HG03280 (cell line): ENCODE measurements around the gene TJP3.

Experiments
- ATAC-seq: cut with Tn5 transposase; IDR thresholded peaks from one replicate; pipeline ENCODE4 v1.9.1; 2021; ENCODE audit warnings: mild to moderate bottlenecking, moderate library complexity; ENCODE audit not compliant: unreplicated experiment

Gene TJP3

GRCh38 chr19:3712663-3713611 lies 4.8 kb downstream of the TJP3 start:
- no peak for ATAC-seq

GRCh38 chr19:3716147-3716668 lies 8.0 kb downstream of the TJP3 start:
- no peak for ATAC-seq

DNA sequence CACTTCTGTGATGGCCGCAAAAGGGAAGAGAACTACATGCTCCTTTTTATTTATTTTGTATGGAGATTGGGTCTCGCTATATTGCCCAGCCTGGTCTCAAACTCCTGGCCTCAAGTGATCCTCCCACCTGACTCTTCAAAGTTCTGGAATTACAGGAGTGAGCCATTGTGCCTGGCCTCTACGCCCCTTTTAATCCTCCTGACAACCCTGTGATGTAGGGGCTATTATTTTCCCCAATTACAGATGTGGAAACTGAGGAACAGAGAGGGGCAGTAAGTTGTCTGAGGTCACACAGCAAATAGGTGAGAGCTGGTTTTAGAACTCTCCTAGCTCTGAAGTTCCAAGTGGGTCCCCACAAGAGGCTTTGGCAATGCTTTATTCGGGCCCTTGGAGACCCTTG lies 11.7 kb downstream of the TJP3 start:
- ATAC-seq = no peak

GRCh38 chr19:3720349-3720917 lies 12.2 kb downstream of the TJP3 start:
- ATAC-seq = no peak

DNA sequence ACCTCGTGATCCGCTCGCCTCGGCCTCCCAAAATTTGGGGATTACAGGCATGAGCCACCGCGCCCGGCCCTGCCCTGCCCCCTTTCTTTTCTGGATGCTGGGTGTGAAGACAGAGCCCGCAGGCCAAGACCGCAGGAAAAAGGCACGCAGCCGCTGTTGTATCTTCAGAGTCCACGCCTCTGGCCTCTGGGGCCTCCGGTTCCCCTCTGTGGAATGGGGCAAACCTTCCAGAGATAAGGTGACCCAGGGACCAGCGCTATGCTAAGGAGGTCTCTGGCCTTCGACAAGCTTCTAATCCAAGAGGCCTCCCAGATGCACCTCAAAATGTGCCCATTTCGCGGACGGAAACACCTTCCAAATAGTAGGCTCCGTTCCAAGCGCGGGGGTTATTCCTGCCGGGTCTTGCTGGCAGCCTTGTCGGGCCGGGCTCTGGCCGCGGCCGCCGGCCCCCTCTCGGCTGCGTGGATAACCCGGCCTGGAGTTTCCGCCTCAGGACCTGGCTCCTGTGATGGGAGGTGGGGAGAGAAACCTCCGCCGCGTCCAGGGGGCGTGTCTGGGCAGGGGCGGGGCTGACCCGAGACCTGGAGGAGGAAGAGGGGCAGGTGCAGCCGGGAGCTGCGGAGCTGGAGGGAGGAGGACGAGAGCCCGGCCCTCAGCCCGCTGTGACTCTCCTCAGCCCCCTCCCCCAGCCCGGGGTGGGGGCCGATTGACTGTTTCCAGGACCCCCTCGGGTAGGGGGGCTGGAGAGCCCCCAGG lies 13.1 kb downstream of the TJP3 start:
- no peak for ATAC-seq

GRCh38 chr19:3721887-3722442 lies 13.8 kb downstream of the TJP3 start:
- no peak for ATAC-seq

- no peak for ATAC-seq
These were observed 14.4 kb downstream of the TJP3 start for GRCh38 chr19:3722443-3723109.

GRCh38 chr19:3723110-3723488 lies 14.9 kb downstream of the TJP3 start:
- no peak for ATAC-seq

DNA sequence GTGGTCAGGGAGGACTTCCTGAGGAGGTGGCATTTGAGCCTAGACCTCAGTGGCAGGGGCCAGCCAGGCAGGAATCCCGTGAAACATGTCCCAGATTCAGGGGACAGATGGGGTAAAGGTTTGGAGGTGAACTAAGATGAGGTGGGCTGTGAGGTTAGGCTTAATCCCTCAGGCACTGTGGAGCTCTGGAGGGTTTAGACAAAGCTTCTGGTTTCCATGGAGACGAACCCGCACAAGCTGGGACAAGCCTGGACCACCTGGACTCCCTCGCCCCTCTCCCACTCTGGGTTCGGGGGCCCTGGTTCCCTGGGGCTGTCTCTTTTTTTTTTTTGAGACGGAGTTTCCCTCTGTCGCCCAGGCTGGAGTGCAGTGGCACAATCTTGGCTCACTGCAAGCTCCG lies 15.7 kb downstream of the TJP3 start:
- no peak for ATAC-seq

GRCh38 chr19:3725121-3725520 lies 16.9 kb downstream of the TJP3 start:
- no peak for ATAC-seq

GRCh38 chr19:3725640-3726310 lies 17.6 kb downstream of the TJP3 start:
- no peak for ATAC-seq

GRCh38 chr19:3730457-3730958 lies 22.3 kb downstream of the TJP3 start:
- no peak for ATAC-seq

GRCh38 chr19:3732108-3732507 lies 23.9 kb downstream of the TJP3 start:
- ATAC-seq = no peak

GRCh38 chr19:3733549-3734309 lies 25.5 kb downstream of the TJP3 start:
- no peak for ATAC-seq

DNA sequence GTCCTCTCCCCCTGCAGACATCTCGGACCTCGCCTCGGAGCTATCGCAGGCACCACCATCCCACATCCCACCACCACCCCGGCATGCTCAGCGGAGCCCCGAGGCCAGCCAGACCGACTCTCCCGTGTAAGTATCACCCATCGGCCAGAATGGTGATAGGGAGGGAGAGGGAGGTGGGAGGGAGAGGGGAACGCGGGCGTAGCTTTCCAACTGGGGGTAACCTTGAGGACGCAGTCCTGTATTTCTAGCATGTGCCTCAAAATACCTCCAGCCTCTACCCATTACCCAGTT lies 26.1 kb downstream of the TJP3 start:
- no peak for ATAC-seq

- ATAC-seq = no peak
These were observed 28.0 kb downstream of the TJP3 start for GRCh38 chr19:3736106-3736724.

GRCh38 chr19:3737487-3738205 lies 29.5 kb downstream of the TJP3 start:
- no peak for ATAC-seq

DNA sequence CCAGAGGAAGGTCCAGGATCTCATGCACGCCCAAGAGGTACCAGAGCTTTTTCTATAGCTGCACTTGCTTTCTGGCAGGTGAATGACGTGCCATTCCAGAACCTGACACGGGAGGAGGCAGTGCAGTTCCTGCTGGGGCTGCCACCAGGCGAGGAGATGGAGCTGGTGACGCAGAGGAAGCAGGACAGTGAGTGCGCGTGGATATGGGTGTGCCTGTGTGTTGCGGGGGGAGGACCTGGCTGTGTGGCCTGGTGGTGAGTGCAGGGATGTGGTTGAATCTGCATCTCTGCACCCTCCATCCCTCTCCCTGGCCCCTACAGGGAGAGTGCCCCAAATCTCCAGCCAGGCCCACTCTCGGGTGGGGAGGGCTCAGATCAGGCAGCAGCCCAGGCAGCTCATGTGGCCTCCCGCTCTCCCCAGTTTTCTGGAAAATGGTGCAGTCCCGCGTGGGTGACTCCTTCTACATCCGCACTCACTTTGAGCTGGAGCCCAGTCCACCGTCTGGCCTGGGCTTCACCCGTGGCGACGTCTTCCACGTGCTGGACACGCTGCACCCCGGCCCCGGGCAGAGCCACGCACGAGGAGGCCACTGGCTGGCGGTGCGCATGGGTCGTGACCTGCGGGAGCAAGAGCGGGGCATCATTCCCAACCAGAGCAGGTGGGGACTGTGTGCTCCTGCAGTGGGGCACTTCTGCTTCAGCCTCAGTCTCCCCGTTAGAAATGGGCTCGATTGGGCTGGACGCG lies 30.5 kb downstream of the TJP3 start:
- ATAC-seq = no peak
